Measurements from ENCODE around the gene SH3RF1.

Gene SH3RF1

GRCh38 chr4:169275180-169275579 is 4.4 kb upstream of the SH3RF1 start:
- no peak for DNase-seq (ENCODE audit: low read depth)

- DNase-seq (ENCODE audit: low read depth) = no peak
Observed at GRCh38 chr4:169274033-169274432, 3.3 kb upstream of the SH3RF1 start.

- no peak for DNase-seq (ENCODE audit: low read depth)
Observed at GRCh38 chr4:169272265-169272886, 1.6 kb upstream of the SH3RF1 start.

GRCh38 chr4:169271692-169272007 is 894 bp upstream of the SH3RF1 start:
- no peak for DNase-seq (ENCODE audit: low read depth)

GRCh38 chr4:169269916-169270809 is 593 bp downstream of the SH3RF1 start:
- DNase-seq (ENCODE audit: low read depth) = no peak

- no peak for DNase-seq (ENCODE audit: low read depth)
Observed at GRCh38 chr4:169268951-169269760, 1.6 kb downstream of the SH3RF1 start.

GRCh38 chr4:169267070-169267469 is 3.7 kb downstream of the SH3RF1 start:
- DNase-seq (ENCODE audit: low read depth) = no peak

- DNase-seq (ENCODE audit: low read depth) = no peak
Observed at GRCh38 chr4:169266661-169267060, 4.1 kb downstream of the SH3RF1 start.

GRCh38 chr4:169266081-169266480 is 4.7 kb downstream of the SH3RF1 start:
- no peak for DNase-seq (ENCODE audit: low read depth)

GRCh38 chr4:169263791-169264392 is 6.9 kb downstream of the SH3RF1 start:
- DNase-seq (ENCODE audit: low read depth) = no peak

- no peak for DNase-seq (ENCODE audit: low read depth)
Observed at GRCh38 chr4:169260217-169260866, 10.4 kb downstream of the SH3RF1 start.

GRCh38 chr4:169259271-169259670 is 11.5 kb downstream of the SH3RF1 start:
- DNase-seq (ENCODE audit: low read depth) = no peak

- DNase-seq (ENCODE audit: low read depth) = no peak
Observed at GRCh38 chr4:169258141-169258540, 12.6 kb downstream of the SH3RF1 start.

GRCh38 chr4:169256856-169257761 is 13.6 kb downstream of the SH3RF1 start:
- DNase-seq (ENCODE audit: low read depth) = no peak

GRCh38 chr4:169256101-169256612 is 14.6 kb downstream of the SH3RF1 start:
- DNase-seq (ENCODE audit: low read depth) = no peak

- DNase-seq (ENCODE audit: low read depth) = no peak
Observed at GRCh38 chr4:169254546-169254983, 16.2 kb downstream of the SH3RF1 start.

- no peak for DNase-seq (ENCODE audit: low read depth)
Observed at GRCh38 chr4:169253904-169254303, 16.9 kb downstream of the SH3RF1 start.

GRCh38 chr4:169253113-169253671 is 17.6 kb downstream of the SH3RF1 start:
- no peak for DNase-seq (ENCODE audit: low read depth)

- no peak for DNase-seq (ENCODE audit: low read depth)
Observed at GRCh38 chr4:169252339-169253112, 18.2 kb downstream of the SH3RF1 start.
